Upper lobe of left lung (tissue), 6 donors: ENCODE results near the gene NCKIPSD. TPM values are rescaled to one million over a fixed set of nuclear protein-coding genes. Genes with fewer than 3 reads are reported as not detected.
"Not testable (repeated sequence)": the region's sequence is repeated elsewhere in the genome, so short reads cannot be mapped to it uniquely, and the experiment has no call there.

Experiments
- ATAC-seq, 2 donors: fragments of 200-7000 bp; cut with Tn5 transposase; one replicate each; pipeline ENCODE4 v1.9.1; 2022; ENCODE audit warnings: mild to moderate bottlenecking in 2 of 2, moderate library complexity in 2 of 2; ENCODE audit not compliant: low FRiP score in 2 of 2
- DNase-seq, 2 donors: peaks; one replicate each; pipeline ENCODE4 v3.0.0-alpha.2; 2019 to 2020
- H3K27ac ChIP-seq, 4 donors: fragments of 200-600 bp; sonication (generic); one replicate each; pipeline ENCODE4 v1.5.1; 2016 to 2019
- H3K27me3 ChIP-seq, 4 donors: fragments of 200-600 bp; sonication (generic); one replicate each; pipeline ENCODE4 v1.5.1; 2017 to 2019
- H3K36me3 ChIP-seq, 4 donors: fragments of 200-600 bp; sonication (generic); one replicate each; pipeline ENCODE4 v1.5.1; 2016 to 2019
- H3K4me1 ChIP-seq, 4 donors: fragments of 200-600 bp; sonication (generic); one replicate each; pipeline ENCODE4 v1.5.1; 2018 to 2019
- H3K4me3 ChIP-seq, 4 donors: fragments of 200-600 bp; sonication (generic); one replicate each; pipeline ENCODE4 v1.5.1; 2017 to 2019; ENCODE audit warnings: mild to moderate bottlenecking in 2 of 4, moderate library complexity in 1 of 4
- H3K9me3 ChIP-seq, 4 donors: fragments of 200-600 bp; sonication (generic); one replicate each; pipeline ENCODE4 v1.5.1; 2018 to 2019
- EP300 ChIP-seq, 4 donors: sonication (generic); formaldehyde crosslinking; IDR thresholded peaks; one replicate each; pipeline ENCODE4 v1.5.1; 2017; ENCODE audit warnings: antibody characterized with exemption in 4 of 4, control low read depth in 2 of 4
- POLR2A ChIP-seq, 4 donors: fragments of 450-650 bp; IDR thresholded peaks; one replicate each; pipeline ENCODE4 v1.5.1; 2016 to 2017; ENCODE audit warnings: antibody characterized with exemption in 4 of 4, mild to moderate bottlenecking in 2 of 4
- POLR2AphosphoS5 ChIP-seq, 2 donors: sonication (generic); formaldehyde crosslinking; IDR thresholded peaks; one replicate each; pipeline ENCODE4 v1.5.1; 2017; ENCODE audit warnings: antibody characterized with exemption in 2 of 2
- WGBS, 2 donors: methylation state at CpG; one replicate each; pipeline ENCODE4 v1.1.5; 2017 to 2018; 5-methylcytosine and 5-hydroxymethylcytosine counted together
- total RNA-seq, 6 donors: library from RNA; depleted of rRNA in 4 of 6; stranded (reverse); fragments of >200 nt in 4 of 6; gene quantifications; one replicate each; pipeline versions ENCODE4 v1.1.0 to v1.2.1, GENCODE V29; 2016 to 2021
- TF ChIP-seq, protein P1 (sequence below), 6 experiments: fragments of 450-650 bp in 4 of 6; fragments of 200-600 bp in 2 of 6; sonication (generic) in 2 of 6; IDR thresholded peaks; one replicate each; pipeline ENCODE4 v1.5.1; 2016 to 2019; ENCODE audit warnings: antibody characterized with exemption in 6 of 6
- donor health status: DM: no; HTN: no; CAD: no; lungs with moderate emphysema.
- donor health status: DM: no; HTN: yes; CAD: no; lungs with severe emphysema.

The NCKIPSD gene
- total RNA-seq: 10 to 100 TPM; 17.8 to 55.5 (median 21.8) TPM

- peaks cover 23 to 31% (median 26%) of the 10 kb centered on the region in 4 donors for H3K4me1 ChIP-seq
- WGBS, 2 donors: 3 to 6% methylated on average over 5 to 28 of the region's 97 CpGs
- ATAC-seq: peak; percentile 95 to 98
- H3K27ac ChIP-seq: peak within 1 kb of the TSS; percentile 83 to 92 (median 88)
- DNase-seq: peak; percentile 94 to 100
- H3K4me3 ChIP-seq: peak within 1 kb of the TSS; percentile 71 to 96 (median 86)
- no peaks in the 10 kb centered on the region for H3K27me3 ChIP-seq
- TF ChIP-seq EP300 (IDR thresholded peaks at IDR 0.05): no peak
- TF ChIP-seq POLR2A (IDR thresholded peaks at IDR 0.05): peak in 3 of 4 donors; percentile 49 to 95 (median 85)
- TF ChIP-seq POLR2AphosphoS5 (IDR thresholded peaks at IDR 0.05): peak; percentile 84 to 87
- TF ChIP-seq, protein P1, sequence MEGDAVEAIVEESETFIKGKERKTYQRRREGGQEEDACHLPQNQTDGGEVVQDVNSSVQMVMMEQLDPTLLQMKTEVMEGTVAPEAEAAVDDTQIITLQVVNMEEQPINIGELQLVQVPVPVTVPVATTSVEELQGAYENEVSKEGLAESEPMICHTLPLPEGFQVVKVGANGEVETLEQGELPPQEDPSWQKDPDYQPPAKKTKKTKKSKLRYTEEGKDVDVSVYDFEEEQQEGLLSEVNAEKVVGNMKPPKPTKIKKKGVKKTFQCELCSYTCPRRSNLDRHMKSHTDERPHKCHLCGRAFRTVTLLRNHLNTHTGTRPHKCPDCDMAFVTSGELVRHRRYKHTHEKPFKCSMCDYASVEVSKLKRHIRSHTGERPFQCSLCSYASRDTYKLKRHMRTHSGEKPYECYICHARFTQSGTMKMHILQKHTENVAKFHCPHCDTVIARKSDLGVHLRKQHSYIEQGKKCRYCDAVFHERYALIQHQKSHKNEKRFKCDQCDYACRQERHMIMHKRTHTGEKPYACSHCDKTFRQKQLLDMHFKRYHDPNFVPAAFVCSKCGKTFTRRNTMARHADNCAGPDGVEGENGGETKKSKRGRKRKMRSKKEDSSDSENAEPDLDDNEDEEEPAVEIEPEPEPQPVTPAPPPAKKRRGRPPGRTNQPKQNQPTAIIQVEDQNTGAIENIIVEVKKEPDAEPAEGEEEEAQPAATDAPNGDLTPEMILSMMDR (IDR thresholded peaks at IDR 0.05): peak; percentile 82 to 98 (median 94)
- peaks cover 34 to 53% (median 48%) of the 10 kb centered on the region in 4 donors for H3K36me3 ChIP-seq
- no peaks in the 10 kb centered on the region for H3K9me3 ChIP-seq
These were observed at the start of gene NCKIPSD for GRCh38 chr3:48685603-48686511. NCKIPSD (minus strand) TSS chr3:48685915; CDS start chr3:48685807, 108 bp downstream.

- H3K27ac ChIP-seq, H3K4me3 ChIP-seq: not testable (repeated sequence)
These were observed 49.5 kb upstream of the NCKIPSD start for GRCh38 chr3:48735075-48735767.

GRCh38 chr3:48734541-48734940, 48.8 kb upstream of the NCKIPSD start:
- peak in 1 of 2 donors; percentile 70 for DNase-seq
- H3K9me3 ChIP-seq, ATAC-seq, H3K27ac ChIP-seq, H3K27me3 ChIP-seq, H3K36me3 ChIP-seq, H3K4me3 ChIP-seq: not testable (repeated sequence)
- WGBS, 2 donors: 85% methylated on average over 2 of the region's 25 CpGs; no CpG with 5 or more reads in 1 of the 2 donors
- peaks cover 7 to 29% (median 17%) of the 10 kb centered on the region in 4 donors for H3K4me1 ChIP-seq

More at GRCh38 chr3:48735075-48735767, 49.5 kb upstream of the NCKIPSD start:
- peaks cover 14 to 36% (median 22%) of the 10 kb centered on the region in 4 donors for H3K4me1 ChIP-seq
- WGBS, 2 donors: 48 to 59% methylated on average over 8 of the region's 8 CpGs
- ATAC-seq, DNase-seq, H3K36me3 ChIP-seq, H3K9me3 ChIP-seq, H3K27me3 ChIP-seq: not testable (repeated sequence)

DNA sequence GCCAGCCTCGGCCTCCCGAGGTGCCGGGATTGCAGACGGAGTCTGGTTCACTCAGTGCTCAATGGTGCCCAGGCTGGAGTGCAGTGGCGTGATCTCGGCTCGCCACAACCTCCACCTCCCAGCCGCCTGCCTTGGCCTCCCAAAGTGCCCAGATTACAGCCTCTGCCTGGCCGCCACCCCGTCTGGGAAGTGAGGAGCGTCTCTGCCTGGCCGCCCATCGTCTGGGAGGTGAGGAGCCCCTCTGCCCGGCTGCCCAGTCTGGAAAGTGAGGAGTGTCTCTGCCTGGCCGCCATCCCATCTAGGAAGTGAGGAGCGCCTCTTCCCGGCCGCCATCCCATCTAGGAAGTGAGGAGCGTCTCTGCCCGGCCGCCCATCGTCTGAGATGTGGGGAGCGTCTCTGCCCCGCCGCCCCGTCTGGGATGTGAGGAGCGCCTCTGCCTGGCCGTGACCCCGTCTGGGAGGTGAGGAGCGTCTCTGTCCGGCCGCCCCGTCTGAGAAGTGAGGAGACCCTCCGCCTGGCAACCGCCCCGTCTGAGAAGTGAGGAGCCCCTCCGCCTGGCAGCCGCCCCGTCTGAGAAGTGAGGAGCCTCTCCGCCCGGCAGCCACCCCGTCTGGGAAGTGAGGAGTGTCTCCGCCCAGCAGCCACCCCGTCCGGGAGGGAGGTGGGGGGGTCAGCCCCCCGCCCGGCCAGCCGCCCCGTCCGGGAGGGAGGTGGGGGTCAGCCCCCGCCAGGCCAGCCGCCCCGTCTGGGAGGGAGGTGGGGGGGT, 48.2 kb upstream of the NCKIPSD start:
- H3K27ac ChIP-seq, H3K9me3 ChIP-seq, H3K4me3 ChIP-seq, H3K36me3 ChIP-seq, H3K27me3 ChIP-seq, ATAC-seq: not testable (repeated sequence)
- peak in 1 of 2 donors; percentile 54 for DNase-seq
- 98% methylated on average over 21 of the region's 53 CpGs; no CpG with 5 or more reads in 1 of the 2 donors for WGBS, 2 donors
- peaks cover under 1 to 23% (median 11%) of the 10 kb centered on the region in 4 donors for H3K4me1 ChIP-seq

DNA sequence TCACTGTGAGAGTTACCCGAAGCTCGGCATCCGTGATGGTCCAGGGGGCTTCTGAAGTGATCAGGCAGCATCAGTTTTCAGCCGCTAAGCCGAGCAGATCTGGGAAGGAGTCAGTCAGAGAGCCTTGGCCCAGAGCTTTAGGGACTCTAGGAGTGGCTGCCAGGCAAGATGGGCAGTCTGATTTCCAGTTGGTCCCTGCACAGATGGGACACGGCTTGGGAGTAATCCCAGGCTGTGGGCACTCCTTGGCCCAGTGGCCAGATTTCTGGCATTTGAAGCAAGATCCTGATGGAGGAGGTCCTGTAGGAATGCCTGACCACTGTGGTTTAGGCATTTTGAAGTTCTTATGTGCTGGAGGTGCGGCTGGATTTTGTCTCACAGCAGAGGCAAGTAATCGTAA, 41.8 kb upstream of the NCKIPSD start:
- no peak for ATAC-seq
- Histone ChIP-seq H3K9me3 (no peaks in the 10 kb centered on the region), H3K36me3 (no peaks in the 10 kb centered on the region), H3K4me3 (no peak overlapping the region), H3K27me3 (no peaks in the 10 kb centered on the region), H3K4me1 (no peaks in the 10 kb centered on the region), H3K27ac (no peak overlapping the region)
- no peak for DNase-seq
- TF ChIP-seq POLR2AphosphoS5 (IDR thresholded peaks at IDR 0.05): no peak
- TF ChIP-seq, protein P1 (IDR thresholded peaks at IDR 0.05): no peak
- TF ChIP-seq EP300 (IDR thresholded peaks at IDR 0.05): no peak
- TF ChIP-seq POLR2A (IDR thresholded peaks at IDR 0.05): no peak
- 92 to 95% methylated on average over 5 to 8 of the region's 8 CpGs for WGBS, 2 donors

- H3K27me3 ChIP-seq, H3K9me3 ChIP-seq, H3K36me3 ChIP-seq, ATAC-seq, H3K4me3 ChIP-seq, H3K27ac ChIP-seq, H3K4me1 ChIP-seq, DNase-seq: not testable (repeated sequence)
- WGBS, 2 donors: 88 to 90% methylated on average over 8 of the region's 8 CpGs
These were observed 39.6 kb upstream of the NCKIPSD start for GRCh38 chr3:48725185-48725855.
